ENCODE measurements around the gene SIAH2. TPM values are rescaled to one million over a fixed set of nuclear protein-coding genes. Genes with fewer than 3 reads are reported as not detected.

Gene SIAH2
- total and polyA plus RNA-seq, 7 experiments from 2014 or later = 13.9 to 39.2 (median 27.4) TPM

- DNase-seq (no peak), ATAC-seq (peak; percentile 2)
- POLR2A ChIA-PET = interaction anchor here (0.9 kb wide), 1 partner anchor 24 kb away, joined by 3 read pairs; no protein-coding TSS in a partner anchor
- H3K36me3 Mint-ChIP-seq = peaks cover 6 to 23% (median 16%) of the 10 kb centered on the region in 5 donors
- CTCF ChIA-PET = no interaction called here
- H3K36me3 ChIP-seq (ENCODE audit: control insufficient read depth in 2 of 3, insufficient read depth in 3 of 3, low read length in 3 of 3) = peaks cover 0 to 15% (median 0%) of the 10 kb centered on the region in 3 experiments
- intact Hi-C loops (cut with micrococcal nuclease) = loop anchor here in 1 of 2 donors (1.0 to 2.0 kb wide), 2 partner anchors 17 to 21 kb away; no protein-coding TSS in a partner anchor
- H3K9me3 Mint-ChIP-seq = no peaks in the 10 kb centered on the region
- no peaks in the 10 kb centered on the region for H3K27me3 Mint-ChIP-seq
- H3K4me3 ChIP-seq (ENCODE audit: low read length) = no peak overlapping the region
- H3K27me3 ChIP-seq (ENCODE audit: control insufficient read depth in 2 of 2, insufficient read depth in 2 of 2, low read length in 2 of 2) = no peaks in the 10 kb centered on the region
- H3K27ac ChIP-seq (ENCODE audit: low read depth, low read length) = no peak overlapping the region
- peak overlapping the region in 8 of 9 donors; percentile 21 to 90 (median 55) for H3K27ac Mint-ChIP-seq
- H3K4me3 Mint-ChIP-seq = peak overlapping the region in 3 of 10 donors; percentile 5 to 73 (median 22)
- H3K4me1 Mint-ChIP-seq = peaks cover 20 to 68% (median 50%) of the 10 kb centered on the region in 7 donors
- peaks cover 0 to 5% of the 10 kb centered on the region in 2 donors for H3K4me1 ChIP-seq (ENCODE audit: control insufficient read depth in 2 of 2, insufficient read depth in 2 of 2, low read length in 2 of 2)
- H3K9me3 ChIP-seq (ENCODE audit: control insufficient read depth in 2 of 3, low read length in 3 of 3) = no peaks in the 10 kb centered on the region
These were observed 23.6 kb downstream of the SIAH2 start for GRCh38 chr3:150739200-150739863.

GRCh38 chr3:150738688-150739087 lies 24.3 kb downstream of the SIAH2 start:
- POLR2A ChIA-PET = no interaction called here
- H3K4me1 ChIP-seq (ENCODE audit: control insufficient read depth in 2 of 2, insufficient read depth in 2 of 2, low read length in 2 of 2) = peaks cover 0 to 5% of the 10 kb centered on the region in 2 donors

GRCh38 chr3:150737874-150738679 lies 24.9 kb downstream of the SIAH2 start:
- peaks cover 0 to 5% of the 10 kb centered on the region in 2 donors for H3K4me1 ChIP-seq (ENCODE audit: control insufficient read depth in 2 of 2, insufficient read depth in 2 of 2, low read length in 2 of 2)
- H3K27me3 Mint-ChIP-seq = no peaks in the 10 kb centered on the region
- H3K4me3 ChIP-seq (ENCODE audit: low read length) = no peak overlapping the region
- ATAC-seq = peak; percentile 41
- H3K4me3 Mint-ChIP-seq = peak overlapping the region in 1 of 10 donors; percentile 5
- H3K36me3 ChIP-seq (ENCODE audit: control insufficient read depth in 2 of 3, insufficient read depth in 3 of 3, low read length in 3 of 3) = peaks cover 0 to 15% (median 0%) of the 10 kb centered on the region in 3 experiments
- intact Hi-C loops (cut with micrococcal nuclease) = loop anchor here (1.0 to 2.0 kb wide), 3 partner anchors 10 to 25 kb away; partner anchors contain the start of gene SIAH2 (in 1 of the 2)
- peaks cover 6 to 18% (median 16%) of the 10 kb centered on the region in 5 donors for H3K36me3 Mint-ChIP-seq
- H3K9me3 ChIP-seq (ENCODE audit: control insufficient read depth in 2 of 3, low read length in 3 of 3) = no peaks in the 10 kb centered on the region
- DNase-seq = peak in 1 of 9 donors; percentile 49
- H3K27ac Mint-ChIP-seq = peak overlapping the region in 3 of 9 donors; percentile 33 to 59 (median 41)
- no peaks in the 10 kb centered on the region for H3K9me3 Mint-ChIP-seq
- POLR2A ChIA-PET = interaction anchor here (1.4 kb wide), 1 partner anchor 25 kb away, joined by 3 read pairs; the partner anchor contains the start of gene SIAH2
- peaks cover 17 to 60% (median 49%) of the 10 kb centered on the region in 7 donors for H3K4me1 Mint-ChIP-seq
- no peaks in the 10 kb centered on the region for H3K27me3 ChIP-seq (ENCODE audit: control insufficient read depth in 2 of 2, insufficient read depth in 2 of 2, low read length in 2 of 2)
- CTCF ChIA-PET = no interaction called here
- H3K27ac ChIP-seq (ENCODE audit: low read depth, low read length) = no peak overlapping the region

More at GRCh38 chr3:150738688-150739087, 24.3 kb downstream of the SIAH2 start:
- Mint-ChIP-seq H3K9me3 (no peaks in the 10 kb centered on the region), H3K36me3 (peaks cover 6 to 23% (median 16%) of the 10 kb centered on the region in 5 donors), H3K4me1 (peaks cover 17 to 62% (median 50%) of the 10 kb centered on the region in 7 donors), H3K4me3 (no peak overlapping the region), H3K27me3 (no peaks in the 10 kb centered on the region), H3K27ac (peak overlapping the region in 2 of 9 donors; percentile 41 to 62)
- ATAC-seq (no peak), DNase-seq (no peak)
- Histone ChIP-seq H3K27me3 (ENCODE audit: control insufficient read depth in 2 of 2, insufficient read depth in 2 of 2, low read length in 2 of 2) (no peaks in the 10 kb centered on the region), H3K9me3 (ENCODE audit: control insufficient read depth in 2 of 3, low read length in 3 of 3) (no peaks in the 10 kb centered on the region), H3K27ac (ENCODE audit: low read depth, low read length) (no peak overlapping the region), H3K4me3 (ENCODE audit: low read length) (no peak overlapping the region), H3K36me3 (ENCODE audit: control insufficient read depth in 2 of 3, insufficient read depth in 3 of 3, low read length in 3 of 3) (peaks cover 0 to 15% (median 0%) of the 10 kb centered on the region in 3 experiments)
- intact Hi-C loops (cut with micrococcal nuclease) = loop anchor here (1.0 to 2.0 kb wide), 3 partner anchors 10 to 22 kb away; no protein-coding TSS in a partner anchor
- CTCF ChIA-PET = no interaction called here

- Histone ChIP-seq H3K9me3 (ENCODE audit: control insufficient read depth in 2 of 3, low read length in 3 of 3) (no peaks in the 10 kb centered on the region), H3K27me3 (ENCODE audit: control insufficient read depth in 2 of 2, insufficient read depth in 2 of 2, low read length in 2 of 2) (no peaks in the 10 kb centered on the region), H3K4me3 (ENCODE audit: low read length) (no peak overlapping the region), H3K27ac (ENCODE audit: low read depth, low read length) (no peak overlapping the region), H3K4me1 (ENCODE audit: control insufficient read depth in 2 of 2, insufficient read depth in 2 of 2, low read length in 2 of 2) (peaks cover 0 to 5% of the 10 kb centered on the region in 2 donors), H3K36me3 (ENCODE audit: control insufficient read depth in 2 of 3, insufficient read depth in 3 of 3, low read length in 3 of 3) (peaks cover 0 to 11% (median 0%) of the 10 kb centered on the region in 3 experiments)
- intact Hi-C loops (cut with micrococcal nuclease) = loop anchor here in 1 of 2 donors (1.0 kb wide), 1 partner anchor 26 kb away; the partner anchor contains the start of gene SIAH2
- POLR2A ChIA-PET = interaction anchor here (1.4 kb wide), 1 partner anchor 26 kb away, joined by 3 read pairs; the partner anchor contains the start of gene SIAH2
- CTCF ChIA-PET = no interaction called here
- Mint-ChIP-seq H3K27ac (peak overlapping the region in 4 of 9 donors; percentile 4 to 67 (median 47)), H3K36me3 (peaks cover under 1 to 10% (median 8%) of the 10 kb centered on the region in 5 donors), H3K9me3 (no peaks in the 10 kb centered on the region), H3K4me3 (no peak overlapping the region), H3K27me3 (no peaks in the 10 kb centered on the region), H3K4me1 (peaks cover 17 to 52% (median 40%) of the 10 kb centered on the region in 7 donors)
- peak in 7 of 9 donors; percentile 32 to 69 (median 48) for DNase-seq
- ATAC-seq = peak; percentile 65
These were observed 25.8 kb downstream of the SIAH2 start for GRCh38 chr3:150736903-150737832.

DNA sequence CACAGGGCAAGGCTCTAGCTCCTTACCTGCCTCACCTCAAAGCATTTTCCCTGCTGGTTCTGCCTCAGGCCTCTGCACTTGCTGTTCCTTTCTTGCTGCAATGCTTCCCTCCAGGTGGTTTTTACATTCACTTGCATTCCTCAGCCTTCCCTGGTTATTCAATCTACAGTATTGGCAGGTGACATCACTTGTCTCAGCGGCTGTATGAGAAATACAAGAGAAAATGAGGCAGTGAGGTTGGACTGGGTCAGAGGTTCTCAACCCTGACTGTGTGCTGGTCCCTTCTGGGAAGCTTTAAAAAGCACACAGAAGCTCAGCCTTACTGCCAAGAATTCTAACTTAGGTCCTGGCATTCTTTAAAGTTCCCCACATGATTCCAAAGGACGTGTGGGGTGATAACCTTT lies 26.7 kb downstream of the SIAH2 start:
- Mint-ChIP-seq H3K27ac (peak overlapping the region in 1 of 9 donors; percentile 38), H3K4me3 (no peak overlapping the region), H3K27me3 (no peaks in the 10 kb centered on the region), H3K9me3 (no peaks in the 10 kb centered on the region), H3K36me3 (peaks cover 0 to 9% (median 3%) of the 10 kb centered on the region in 5 donors), H3K4me1 (peaks cover 17 to 45% (median 38%) of the 10 kb centered on the region in 7 donors)
- peaks cover 0 to 3% (median 0%) of the 10 kb centered on the region in 3 experiments for H3K36me3 ChIP-seq (ENCODE audit: control insufficient read depth in 2 of 3, insufficient read depth in 3 of 3, low read length in 3 of 3)
- ATAC-seq (no peak), DNase-seq (no peak)
- intact Hi-C loops (cut with micrococcal nuclease) = no loop called here
- H3K27me3 ChIP-seq (ENCODE audit: control insufficient read depth in 2 of 2, insufficient read depth in 2 of 2, low read length in 2 of 2) = no peaks in the 10 kb centered on the region
- CTCF ChIA-PET = no interaction called here
- H3K9me3 ChIP-seq (ENCODE audit: control insufficient read depth in 2 of 3, low read length in 3 of 3) = no peaks in the 10 kb centered on the region
- POLR2A ChIA-PET = no interaction called here
- H3K27ac ChIP-seq (ENCODE audit: low read depth, low read length) = no peak overlapping the region
- H3K4me1 ChIP-seq (ENCODE audit: control insufficient read depth in 2 of 2, insufficient read depth in 2 of 2, low read length in 2 of 2) = peaks cover 0 to 5% of the 10 kb centered on the region in 2 donors
- H3K4me3 ChIP-seq (ENCODE audit: low read length) = no peak overlapping the region

All from naive thymus-derived CD4-positive, alpha-beta T cell (primary cell).